Cerebellar nuclear complex (tissue), 1 donor: ENCODE measurements around the gene HES2.
"Not testable (repeated sequence)": the region's sequence is repeated elsewhere in the genome, so short reads cannot be mapped to it uniquely, and the experiment has no call there.

Experiments used
- DNase-seq, 2 experiments: peaks; one replicate each; lab custom pipeline; 2025; lab: John Stamatoyannopoulos, UW

Gene HES2

GRCh38 chr1:6418668-6419396, 887 bp downstream of the HES2 start:
- DNase-seq, result no peak

DNA sequence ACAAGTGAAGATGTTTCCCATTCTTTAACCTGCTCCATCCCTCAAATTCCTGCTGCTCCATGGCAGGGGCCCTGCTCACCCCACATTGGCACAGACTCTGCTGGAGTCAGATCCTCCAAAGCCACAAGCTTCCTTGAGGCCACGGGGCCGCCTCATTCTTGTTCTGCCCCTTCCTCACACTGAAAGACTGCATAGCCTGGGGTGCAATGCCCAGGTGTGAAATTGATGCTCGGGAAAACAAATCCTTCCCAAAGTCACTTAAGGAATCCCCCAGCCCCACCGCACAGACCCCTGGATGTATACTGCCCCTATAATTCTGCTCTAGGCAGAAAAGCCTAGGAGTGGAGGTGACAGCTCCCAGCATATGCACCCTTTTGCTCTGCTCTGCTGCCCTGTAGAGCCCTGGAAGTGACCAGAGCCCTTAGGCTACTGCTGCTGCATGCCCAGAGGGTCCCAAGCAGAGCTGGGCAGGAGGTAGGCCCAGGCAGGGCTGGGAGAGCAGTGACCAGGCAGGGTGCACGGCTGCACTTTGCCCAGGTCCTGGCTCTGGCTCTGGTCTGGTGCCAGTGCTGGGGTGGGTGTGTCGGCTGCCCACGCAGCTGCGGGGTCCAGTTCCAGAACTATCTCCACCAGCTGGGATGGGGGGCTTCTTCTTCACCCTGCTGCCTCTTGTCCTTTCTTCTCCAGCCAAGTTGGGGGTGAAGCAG, 1.6 kb downstream of the HES2 start:
- DNase-seq, result no peak

- no peak for DNase-seq
Measured at GRCh38 chr1:6416906-6417305, 2.8 kb downstream of the HES2 start.

DNA sequence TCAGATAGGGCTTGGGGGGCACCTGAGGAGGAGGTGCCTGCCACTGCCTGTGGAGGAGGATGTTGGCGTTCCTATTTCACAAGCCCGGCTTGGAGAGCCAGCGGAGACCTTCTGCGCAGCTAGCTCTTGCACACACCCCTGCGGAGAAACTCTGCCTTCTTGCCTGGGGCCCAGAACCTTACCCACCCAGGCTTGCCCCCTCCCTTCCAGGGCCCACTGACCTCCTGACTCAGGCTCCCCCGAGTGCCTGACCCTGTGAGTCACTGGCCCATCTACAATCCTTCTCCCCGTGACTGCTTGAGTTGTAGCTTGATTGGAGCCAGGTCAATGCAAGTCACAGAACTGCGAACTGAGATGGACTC, 3.4 kb downstream of the HES2 start:
- DNase-seq, result no peak

GRCh38 chr1:6414881-6415626, 4.7 kb downstream of the HES2 start:
- no peak for DNase-seq

- DNase-seq, result no peak
Measured at GRCh38 chr1:6414443-6414844, 5.3 kb downstream of the HES2 start.

DNA sequence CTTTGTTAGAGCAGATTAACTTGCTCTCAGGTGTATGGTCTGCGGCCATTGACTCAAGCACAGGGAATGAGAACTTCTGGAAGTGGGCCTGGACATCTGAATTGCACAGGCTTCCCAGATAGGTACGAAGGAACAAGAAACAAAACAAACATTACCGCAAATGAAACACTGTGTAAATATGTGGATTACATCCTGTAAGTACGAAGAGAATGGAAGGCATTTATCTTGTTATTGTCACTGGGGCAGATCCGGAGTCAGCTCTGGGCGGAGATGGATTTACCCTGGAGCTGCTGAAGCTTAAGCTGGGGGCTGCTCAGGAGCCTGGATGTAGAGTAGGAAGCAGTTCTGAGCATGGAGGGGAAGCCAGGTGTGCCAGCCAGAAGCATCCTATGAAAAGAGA, 6.8 kb downstream of the HES2 start:
- no peak for DNase-seq

DNA sequence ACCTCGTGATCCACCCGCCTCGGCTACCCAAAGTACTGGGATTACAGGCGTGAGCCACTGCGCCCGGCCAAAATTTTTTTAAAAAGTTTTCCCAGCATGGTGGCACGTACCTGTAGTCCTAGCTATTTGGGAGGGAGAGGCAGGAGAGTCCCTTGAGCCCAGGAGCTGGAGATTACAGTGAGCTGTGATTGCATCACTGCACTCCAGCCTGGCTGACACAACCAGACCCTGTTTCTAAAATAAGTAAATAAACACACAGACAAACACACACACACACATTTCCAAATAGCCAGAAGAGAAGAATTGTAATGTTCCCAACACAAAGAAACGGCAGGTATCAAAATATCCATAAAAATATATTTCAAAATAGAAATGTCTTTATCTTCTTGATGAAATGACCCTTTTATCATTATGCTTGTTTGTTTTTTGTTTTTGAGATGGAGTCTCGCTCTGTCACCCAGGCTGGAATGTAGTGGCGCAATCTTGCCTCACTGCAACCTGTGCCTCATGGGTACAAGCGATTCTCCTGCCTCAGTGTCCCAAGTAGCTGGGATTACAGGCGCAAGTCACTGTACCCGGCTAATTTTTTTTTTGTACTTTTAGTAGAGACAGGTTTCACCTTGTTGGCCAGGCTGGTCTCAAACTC, 9.3 kb downstream of the HES2 start:
- DNase-seq, result no peak

DNA sequence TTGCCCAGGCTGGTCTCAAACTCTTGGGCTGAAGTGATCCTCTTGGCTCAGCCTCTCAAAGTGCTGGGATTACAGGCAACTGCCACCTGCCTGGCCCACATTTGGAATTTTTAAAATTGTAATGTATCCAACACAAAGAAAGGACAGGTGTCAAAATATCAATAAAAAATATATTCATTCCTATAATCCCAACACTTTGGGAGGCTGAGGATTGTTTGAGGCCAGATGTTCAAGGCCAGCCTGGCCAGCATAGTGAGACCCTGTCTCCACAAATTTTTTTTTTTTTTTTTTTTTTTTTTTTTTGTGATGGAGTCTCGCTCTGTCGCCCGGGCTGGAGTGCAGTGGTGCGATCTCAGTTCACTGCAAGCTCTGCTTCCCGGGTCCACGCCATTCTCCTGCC, 10.0 kb downstream of the HES2 start:
- no peak for DNase-seq

- DNase-seq, result no peak
Measured at GRCh38 chr1:6409053-6409452, 10.7 kb downstream of the HES2 start.

- no peak for DNase-seq
Measured at GRCh38 chr1:6408023-6408422, 11.7 kb downstream of the HES2 start.

- DNase-seq, result no peak
Measured at GRCh38 chr1:6401673-6402072, 18.0 kb downstream of the HES2 start.

DNA sequence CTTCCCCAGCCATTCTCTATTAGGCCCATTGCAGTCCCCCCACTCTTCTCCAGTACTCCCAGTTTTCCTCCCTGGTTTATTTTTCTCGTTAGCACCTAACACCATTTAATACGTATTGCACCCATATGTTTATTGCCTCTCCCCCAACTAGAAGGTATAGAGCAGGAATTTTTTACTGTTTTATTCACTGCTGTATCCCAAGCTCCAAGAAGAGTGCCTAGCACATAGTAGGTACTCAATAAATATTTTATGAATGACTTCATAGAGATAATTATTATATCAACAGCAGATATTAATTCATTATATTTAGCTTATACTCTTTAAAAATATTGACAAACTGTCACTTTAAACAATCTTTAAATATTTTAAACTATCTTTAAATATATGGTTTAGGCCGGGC, 20.4 kb downstream of the HES2 start:
- DNase-seq, result no peak

DNA sequence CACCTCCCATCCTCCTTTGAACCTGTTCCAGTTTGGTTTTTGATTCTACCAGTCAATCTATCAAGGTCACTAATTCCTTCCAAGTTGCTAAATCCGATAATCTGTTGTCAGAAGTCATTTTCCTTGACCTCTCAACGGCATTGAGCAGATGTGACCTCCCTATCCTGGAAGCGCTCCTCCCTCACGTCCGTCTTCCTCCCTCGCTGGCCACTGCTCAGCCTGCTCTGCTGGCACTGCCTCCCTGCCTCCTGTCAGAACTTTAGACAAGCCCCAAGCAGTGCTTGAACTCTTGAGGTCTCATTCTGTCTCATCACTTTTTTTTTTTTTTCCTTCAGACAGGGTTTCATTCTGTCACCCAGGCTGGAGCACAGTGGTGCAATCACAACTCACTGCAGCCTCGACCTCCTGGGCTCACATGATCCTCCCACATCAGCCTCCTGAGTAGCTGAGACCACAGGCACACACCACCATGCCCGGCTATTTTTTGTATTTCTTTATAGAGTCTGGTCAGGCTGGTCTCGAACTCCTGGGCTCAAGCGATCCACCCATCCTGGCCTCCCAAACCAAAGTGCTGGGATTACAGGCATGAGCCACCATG, 21.8 kb downstream of the HES2 start:
- no peak for DNase-seq

DNA sequence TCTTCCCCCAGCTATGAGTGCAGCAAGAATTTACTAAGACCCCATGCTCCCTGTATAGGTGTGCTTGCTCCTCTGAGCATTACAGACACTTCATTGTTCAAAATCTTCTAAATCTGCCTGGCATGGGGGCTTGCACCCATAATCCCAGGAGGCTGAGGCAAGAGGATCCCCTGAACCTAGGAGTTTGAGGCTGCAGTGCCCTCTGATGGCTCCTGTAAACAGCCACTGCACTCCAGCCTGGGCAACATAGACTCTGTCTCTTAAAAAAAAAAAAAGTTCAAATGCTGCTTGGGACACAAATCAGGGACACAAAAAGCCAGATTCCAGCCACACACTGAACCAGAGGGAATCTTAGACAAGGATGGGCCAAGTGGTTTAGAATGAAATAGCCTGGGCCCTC, 22.7 kb downstream of the HES2 start:
- no peak for DNase-seq

DNA sequence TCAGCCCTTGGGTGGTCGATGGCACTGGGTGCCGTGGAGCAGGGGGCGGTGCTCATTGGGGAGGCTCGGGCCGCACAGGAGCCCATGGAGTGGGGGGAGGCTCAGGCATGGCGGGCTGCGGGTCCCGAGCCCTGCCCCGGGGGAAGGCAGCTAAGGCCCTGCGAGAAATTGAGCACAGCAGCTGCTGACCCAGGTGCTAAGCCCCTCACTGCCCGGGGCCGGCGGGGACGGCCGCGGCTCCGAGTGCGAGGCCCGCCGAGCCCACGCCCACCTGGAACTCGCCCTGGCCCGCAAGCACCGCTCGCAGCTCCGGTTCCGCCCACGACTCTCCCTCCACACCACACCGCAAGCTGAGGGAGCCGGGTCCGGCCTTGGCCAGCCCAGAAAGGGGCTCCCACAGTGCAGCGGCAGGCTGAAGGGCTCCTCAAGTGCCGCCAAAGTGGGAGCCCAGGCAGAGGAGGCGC, 23.9 kb downstream of the HES2 start:
- DNase-seq, result not testable (repeated sequence)

GRCh38 chr1:6395130-6395529, 24.6 kb downstream of the HES2 start:
- not testable (repeated sequence) for DNase-seq

DNA sequence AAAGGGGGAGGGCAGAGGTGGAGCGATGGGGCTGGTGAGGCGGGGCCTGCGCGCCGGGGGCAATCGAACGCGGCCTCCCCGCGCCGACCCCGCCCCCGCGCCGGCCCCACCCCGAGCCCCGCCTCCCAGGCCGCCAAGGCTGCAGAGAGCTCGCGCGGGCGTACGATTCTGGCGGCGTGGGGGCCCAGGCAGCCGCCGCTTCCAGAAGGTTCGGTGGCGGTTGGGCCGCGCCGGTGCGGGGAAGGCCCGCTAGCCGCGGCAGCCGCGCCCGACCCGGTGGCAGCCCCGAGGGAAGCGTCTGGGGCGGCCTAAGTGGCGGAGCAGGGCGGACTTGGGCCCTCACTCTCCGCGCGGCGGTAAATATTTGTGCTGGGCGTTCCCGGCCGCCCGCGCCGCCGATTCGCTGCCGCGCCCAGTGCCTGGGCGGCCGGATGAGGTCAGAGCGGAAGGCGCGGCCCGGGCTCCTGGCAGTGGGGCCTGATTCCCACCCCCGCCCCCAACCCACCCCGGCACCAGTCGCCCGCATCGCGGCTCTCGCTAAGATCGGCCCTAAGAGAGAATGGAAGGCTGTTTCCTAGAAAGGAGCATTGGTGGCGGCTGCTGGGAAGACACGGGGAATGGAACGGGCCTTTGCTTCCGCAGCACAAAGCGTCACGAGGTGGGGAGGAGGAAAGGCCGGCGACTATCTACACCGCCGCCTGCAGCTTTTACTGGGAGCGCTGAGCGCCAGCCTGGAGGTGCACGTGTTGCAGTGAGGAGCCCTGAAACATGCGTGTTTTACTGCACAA, 26.1 kb downstream of the HES2 start, which contains the start of gene ACOT7:
Gene ACOT7, minus strand, starts transcription at position 368 of the 788 bp plus-strand sequence. CDS start 368 bp downstream, outside the sequence.
- peak; percentile 18 to 60 for DNase-seq

DNA sequence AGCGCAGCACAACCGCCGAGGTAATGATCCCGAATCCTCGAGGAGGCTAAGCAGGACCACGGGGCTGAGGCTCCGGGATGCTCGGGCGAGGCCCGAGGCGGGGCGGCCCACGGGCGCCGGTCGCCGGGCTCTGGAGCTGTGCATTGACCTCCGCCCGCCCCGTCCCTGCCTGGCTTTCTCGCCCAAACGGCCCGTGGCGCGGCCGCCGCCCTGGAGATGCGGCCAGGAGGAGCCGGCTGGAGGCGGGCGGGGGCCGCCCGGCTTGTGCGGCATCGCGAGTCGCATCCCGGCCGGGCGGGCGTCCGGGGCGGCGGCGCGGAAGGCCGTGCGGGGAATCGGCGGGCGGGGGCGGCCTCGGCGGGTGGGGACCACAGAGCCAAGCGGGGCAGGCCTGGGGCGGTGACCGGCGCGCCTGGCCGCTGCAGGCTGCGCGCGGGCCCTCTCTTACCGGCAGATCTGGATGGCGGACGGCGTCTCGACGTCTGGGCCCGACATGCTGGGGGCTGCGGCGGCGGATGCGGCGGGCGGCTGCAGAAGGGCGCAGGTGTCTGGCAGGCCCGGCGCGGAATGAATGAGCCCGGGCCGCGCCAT, 26.8 kb downstream of the HES2 start:
- DNase-seq, result no peak

GRCh38 chr1:6391951-6392808, 27.5 kb downstream of the HES2 start:
- DNase-seq, result no peak
